ENCODE results near the gene RPP25L. TPM values are rescaled to one million over a fixed set of nuclear protein-coding genes. Genes with fewer than 3 reads are reported as not detected.

The RPP25L gene
- total and polyA plus RNA-seq, 2 donors from 2014 or later = 21.9 to 73.8 TPM

GRCh38 chr9:34600908-34601307, 11.0 kb downstream of the RPP25L start:
- no peak for FAIRE-seq
- H3K27me3 ChIP-seq (ENCODE audit: control insufficient read depth, insufficient read depth, low read length) = no peaks in the 10 kb centered on the region
- intact Hi-C loops (cut with DNase I) = no loop called here
- no peak overlapping the region for H3K9ac ChIP-seq (ENCODE audit: low read length in 3 of 3)
- H3K36me3 ChIP-seq (ENCODE audit: control insufficient read depth in 2 of 3, insufficient read depth in 3 of 3, low read length in 3 of 3) = no peaks in the 10 kb centered on the region
- no peak overlapping the region for H3K27ac ChIP-seq (ENCODE audit: low read depth in 2 of 2, low read length in 2 of 2)
- no peaks in the 10 kb centered on the region for H3K9me3 ChIP-seq (ENCODE audit: control insufficient read depth in 2 of 3, insufficient read depth in 1 of 3, low read length in 3 of 3)
- H3K4me3 ChIP-seq (ENCODE audit: low read length in 3 of 3) = no peak overlapping the region
- no peaks in the 10 kb centered on the region for H3K4me1 ChIP-seq (ENCODE audit: control insufficient read depth in 2 of 3, insufficient read depth in 2 of 3, low read depth in 1 of 3, low read length in 3 of 3)
- DNase-seq = no peak
- no peak for TF ChIP-seq CTCF (IDR thresholded peaks at IDR 0.05; ENCODE audit: borderline replicate concordance, extremely low read depth, insufficient read depth)

GRCh38 chr9:34599546-34599945, 12.4 kb downstream of the RPP25L start:
- no peak overlapping the region for H3K9ac ChIP-seq (ENCODE audit: low read length in 3 of 3)
- H3K4me3 ChIP-seq (ENCODE audit: low read length in 3 of 3) = no peak overlapping the region
- intact Hi-C loops (cut with DNase I) = loop anchor here (10.0 kb wide), 1 partner anchor 185 kb away; no protein-coding TSS in a partner anchor
- H3K36me3 ChIP-seq (ENCODE audit: control insufficient read depth in 2 of 3, insufficient read depth in 3 of 3, low read length in 3 of 3) = no peaks in the 10 kb centered on the region
- DNase-seq (no peak), FAIRE-seq (no peak)
- TF ChIP-seq CTCF (IDR thresholded peaks at IDR 0.05; ENCODE audit: borderline replicate concordance, extremely low read depth, insufficient read depth) = no peak
- H3K27ac ChIP-seq (ENCODE audit: low read depth in 2 of 2, low read length in 2 of 2) = no peak overlapping the region
- H3K9me3 ChIP-seq (ENCODE audit: control insufficient read depth in 2 of 3, insufficient read depth in 1 of 3, low read length in 3 of 3) = no peaks in the 10 kb centered on the region
- no peaks in the 10 kb centered on the region for H3K4me1 ChIP-seq (ENCODE audit: control insufficient read depth in 2 of 3, insufficient read depth in 2 of 3, low read depth in 1 of 3, low read length in 3 of 3)
- no peaks in the 10 kb centered on the region for H3K27me3 ChIP-seq (ENCODE audit: control insufficient read depth, insufficient read depth, low read length)

- Histone ChIP-seq H3K27me3 (ENCODE audit: control insufficient read depth, insufficient read depth, low read length) (peaks cover 3% of the 10 kb centered on the region), H3K4me3 (ENCODE audit: low read length in 3 of 3) (no peak overlapping the region), H3K27ac (ENCODE audit: low read depth in 2 of 2, low read length in 2 of 2) (no peak overlapping the region), H3K9ac (ENCODE audit: low read length in 3 of 3) (no peak overlapping the region), H3K4me1 (ENCODE audit: control insufficient read depth in 2 of 3, insufficient read depth in 2 of 3, low read depth in 1 of 3, low read length in 3 of 3) (peaks cover 0 to 4% (median 0%) of the 10 kb centered on the region in 3 donors), H3K9me3 (ENCODE audit: control insufficient read depth in 2 of 3, insufficient read depth in 1 of 3, low read length in 3 of 3) (no peaks in the 10 kb centered on the region), H3K36me3 (ENCODE audit: control insufficient read depth in 2 of 3, insufficient read depth in 3 of 3, low read length in 3 of 3) (no peaks in the 10 kb centered on the region)
- intact Hi-C loops (cut with DNase I) = loop anchor here (5.0 to 10.0 kb wide), 2 partner anchors 47 to 179 kb away; no protein-coding TSS in a partner anchor
- FAIRE-seq = no peak
- peak in 1 of 5 donors; percentile 87 for DNase-seq
- TF ChIP-seq CTCF (IDR thresholded peaks at IDR 0.05; ENCODE audit: borderline replicate concordance, extremely low read depth, insufficient read depth) = no peak
Observed at GRCh38 chr9:34594177-34594576, 17.7 kb downstream of the RPP25L start.
